HUES48 (cell line): ENCODE results near the gene FAM174A.
"Not testable (repeated sequence)": the region's sequence is repeated elsewhere in the genome, so short reads cannot be mapped to it uniquely, and the experiment has no call there.

Source experiments
- H3K27ac ChIP-seq: one replicate; pipeline ENCODE4 v1.7.0; 2013; ENCODE audit warnings: low read depth, low read length, inconsistent platforms
- H3K27me3 ChIP-seq: 2 replicates; pipeline ENCODE4 v1.6.1; 2013; ENCODE audit warnings: mild to moderate bottlenecking, low read length; ENCODE audit not compliant: control insufficient read depth, insufficient read depth
- H3K36me3 ChIP-seq: 2 replicates; pipeline ENCODE4 v1.6.1; 2013; ENCODE audit warnings: low read length; ENCODE audit not compliant: control insufficient read depth, insufficient read depth
- H3K4me1 ChIP-seq: 2 replicates; pipeline ENCODE4 v1.6.1; 2013; ENCODE audit warnings: mild to moderate bottlenecking, low read length; ENCODE audit not compliant: control insufficient read depth, insufficient read depth
- H3K4me3 ChIP-seq: 2 replicates; pipeline ENCODE4 v1.5.1; 2013; ENCODE audit warnings: mild to moderate bottlenecking, low read depth, low read length
- H3K9ac ChIP-seq: 2 replicates; pipeline ENCODE4 v1.6.1; 2013; ENCODE audit warnings: mild to moderate bottlenecking, low read depth, low read length, moderate library complexity
- H3K9me3 ChIP-seq: 2 replicates; pipeline ENCODE4 v1.6.1; 2013; ENCODE audit warnings: low read length; ENCODE audit not compliant: control insufficient read depth, insufficient read depth

FAM174A gene

GRCh38 chr5:100604021-100604420 lies 68.8 kb downstream of the FAM174A start:
- H3K4me1 ChIP-seq, H3K9me3 ChIP-seq, H3K9ac ChIP-seq, H3K27ac ChIP-seq, H3K36me3 ChIP-seq, H3K27me3 ChIP-seq, H3K4me3 ChIP-seq: not testable (repeated sequence)

GRCh38 chr5:100609594-100609993 lies 74.4 kb downstream of the FAM174A start:
- no peak overlapping the region for H3K4me3 ChIP-seq
- H3K9me3 ChIP-seq = no peaks in the 10 kb centered on the region
- H3K27me3 ChIP-seq = no peaks in the 10 kb centered on the region
- no peak overlapping the region for H3K27ac ChIP-seq
- no peaks in the 10 kb centered on the region for H3K4me1 ChIP-seq
- no peaks in the 10 kb centered on the region for H3K36me3 ChIP-seq
- no peak overlapping the region for H3K9ac ChIP-seq

- Histone ChIP-seq H3K27ac (no peak overlapping the region), H3K27me3 (no peaks in the 10 kb centered on the region), H3K9me3 (no peaks in the 10 kb centered on the region), H3K9ac (no peak overlapping the region), H3K4me3 (no peak overlapping the region), H3K36me3 (no peaks in the 10 kb centered on the region), H3K4me1 (no peaks in the 10 kb centered on the region)
These were observed 79.1 kb downstream of the FAM174A start for GRCh38 chr5:100614308-100614707.

GRCh38 chr5:100615362-100615761 lies 80.2 kb downstream of the FAM174A start:
- no peaks in the 10 kb centered on the region for H3K27me3 ChIP-seq
- no peaks in the 10 kb centered on the region for H3K9me3 ChIP-seq
- H3K4me3 ChIP-seq = no peak overlapping the region
- H3K9ac ChIP-seq = no peak overlapping the region
- H3K4me1 ChIP-seq = peaks cover 6% of the 10 kb centered on the region; the same call in 1 of the 2 replicates
- no peak overlapping the region for H3K27ac ChIP-seq
- H3K36me3 ChIP-seq = no peaks in the 10 kb centered on the region

GRCh38 chr5:100616291-100616690 lies 81.1 kb downstream of the FAM174A start:
- no peak overlapping the region for H3K4me3 ChIP-seq
- H3K4me1 ChIP-seq = peaks cover 8% of the 10 kb centered on the region; the same call in 1 of the 2 replicates
- H3K9me3 ChIP-seq = no peaks in the 10 kb centered on the region
- no peak overlapping the region for H3K27ac ChIP-seq
- no peaks in the 10 kb centered on the region for H3K36me3 ChIP-seq
- no peak overlapping the region for H3K9ac ChIP-seq
- no peaks in the 10 kb centered on the region for H3K27me3 ChIP-seq

- no peaks in the 10 kb centered on the region for H3K27me3 ChIP-seq
- no peak overlapping the region for H3K9ac ChIP-seq
- H3K36me3 ChIP-seq = no peaks in the 10 kb centered on the region
- no peak overlapping the region for H3K4me3 ChIP-seq
- no peaks in the 10 kb centered on the region for H3K9me3 ChIP-seq
- H3K4me1 ChIP-seq = peaks cover 8% of the 10 kb centered on the region; the same call in 1 of the 2 replicates
- no peak overlapping the region for H3K27ac ChIP-seq
These were observed 81.8 kb downstream of the FAM174A start for GRCh38 chr5:100616981-100617380.

- H3K9ac ChIP-seq = no peak overlapping the region
- H3K4me3 ChIP-seq = no peak overlapping the region
These were observed 88.5 kb downstream of the FAM174A start for GRCh38 chr5:100623719-100624118.

GRCh38 chr5:100634937-100635534 lies 99.9 kb downstream of the FAM174A start:
- no peaks in the 10 kb centered on the region for H3K36me3 ChIP-seq
- H3K4me3 ChIP-seq = no peak overlapping the region
- no peaks in the 10 kb centered on the region for H3K4me1 ChIP-seq
- no peaks in the 10 kb centered on the region for H3K9me3 ChIP-seq
- H3K9ac ChIP-seq = no peak overlapping the region
- no peak overlapping the region for H3K27ac ChIP-seq
- H3K27me3 ChIP-seq = no peaks in the 10 kb centered on the region

More at GRCh38 chr5:100623719-100624118, 88.5 kb downstream of the FAM174A start:
- H3K27me3 ChIP-seq = no peaks in the 10 kb centered on the region
- H3K27ac ChIP-seq = no peak overlapping the region
- peaks cover 8% of the 10 kb centered on the region; the same call in 1 of the 2 replicates for H3K4me1 ChIP-seq
- no peaks in the 10 kb centered on the region for H3K9me3 ChIP-seq
- no peaks in the 10 kb centered on the region for H3K36me3 ChIP-seq
